ENCODE results near the gene WNK2.

DNA sequence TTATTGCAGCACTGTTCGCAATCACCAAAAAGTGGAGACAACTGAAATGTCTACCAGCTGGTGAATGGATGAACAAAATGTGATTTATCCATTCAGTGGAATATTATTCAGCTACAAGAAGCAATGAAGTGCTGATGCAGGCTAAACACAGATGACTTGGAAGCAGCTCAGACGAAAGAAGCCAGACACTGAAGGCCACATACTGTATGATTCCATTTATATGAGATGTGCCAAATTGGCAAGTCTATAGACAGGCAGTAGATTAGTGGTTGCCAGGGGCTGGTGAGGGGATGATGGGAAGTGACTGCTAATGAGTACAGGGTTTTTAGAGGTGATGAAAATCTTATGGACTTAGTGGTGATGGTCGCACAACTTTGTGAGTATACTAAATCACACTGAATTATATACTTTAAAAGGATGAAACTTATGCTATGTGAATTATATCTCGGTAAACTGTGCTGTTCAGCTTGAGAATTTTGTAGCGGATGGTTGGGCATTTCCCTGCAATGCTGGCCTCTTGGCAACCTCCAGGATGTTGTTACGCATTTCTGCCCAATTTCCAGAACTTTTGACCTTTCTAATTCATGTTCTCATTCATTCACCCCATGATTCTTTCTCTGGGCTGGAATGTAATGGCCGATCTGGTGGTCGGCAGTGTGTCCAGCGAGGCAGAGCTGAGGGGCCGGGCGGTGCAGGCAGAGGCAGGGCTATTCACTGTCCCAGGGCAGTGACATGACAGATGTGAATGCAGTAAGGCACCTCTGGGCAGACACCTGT lies 22.0 kb upstream of the WNK2 start:
- TF ChIP-seq POLR2A (IDR thresholded peaks at IDR 0.05; ENCODE audit: low read length), result no peak
- TF ChIP-seq, protein P1, sequence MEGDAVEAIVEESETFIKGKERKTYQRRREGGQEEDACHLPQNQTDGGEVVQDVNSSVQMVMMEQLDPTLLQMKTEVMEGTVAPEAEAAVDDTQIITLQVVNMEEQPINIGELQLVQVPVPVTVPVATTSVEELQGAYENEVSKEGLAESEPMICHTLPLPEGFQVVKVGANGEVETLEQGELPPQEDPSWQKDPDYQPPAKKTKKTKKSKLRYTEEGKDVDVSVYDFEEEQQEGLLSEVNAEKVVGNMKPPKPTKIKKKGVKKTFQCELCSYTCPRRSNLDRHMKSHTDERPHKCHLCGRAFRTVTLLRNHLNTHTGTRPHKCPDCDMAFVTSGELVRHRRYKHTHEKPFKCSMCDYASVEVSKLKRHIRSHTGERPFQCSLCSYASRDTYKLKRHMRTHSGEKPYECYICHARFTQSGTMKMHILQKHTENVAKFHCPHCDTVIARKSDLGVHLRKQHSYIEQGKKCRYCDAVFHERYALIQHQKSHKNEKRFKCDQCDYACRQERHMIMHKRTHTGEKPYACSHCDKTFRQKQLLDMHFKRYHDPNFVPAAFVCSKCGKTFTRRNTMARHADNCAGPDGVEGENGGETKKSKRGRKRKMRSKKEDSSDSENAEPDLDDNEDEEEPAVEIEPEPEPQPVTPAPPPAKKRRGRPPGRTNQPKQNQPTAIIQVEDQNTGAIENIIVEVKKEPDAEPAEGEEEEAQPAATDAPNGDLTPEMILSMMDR (IDR thresholded peaks at IDR 0.05), result no peak
- no peak for TF ChIP-seq EP300 (IDR thresholded peaks at IDR 0.05)
- TF ChIP-seq HDAC2 (IDR thresholded peaks at IDR 0.05), result no peak
- TF ChIP-seq PBX3 (IDR thresholded peaks at IDR 0.05), result no peak
- TF ChIP-seq KDM5A (IDR thresholded peaks at IDR 0.05), result no peak
- no peak for TF ChIP-seq ZNF302 (CRISPR knock-in tag; IDR thresholded peaks at IDR 0.05)
- no peak for TF ChIP-seq HOXA7 (CRISPR knock-in tag; IDR thresholded peaks at IDR 0.05)
